ENCODE data around the gene STT3A. TPM values are rescaled to one million over a fixed set of nuclear protein-coding genes. Genes with fewer than 3 reads are reported as not detected.

STT3A gene
- 197 and 283 TPM in 2 replicates for polyA plus RNA-seq (2011; rRNA removed)
- 46.9 and 47.2 TPM in 2 replicates for polyA plus RNA-seq (2012; cell fraction: cytosol; rRNA removed)
- 66.0 and 90.3 TPM in 2 replicates for polyA plus RNA-seq (2012; cell fraction: nucleus; rRNA removed)
- polyA plus RNA-seq (2017; fragmentation: RNase III; extraction: RNeasy Plus Mini Kit Qiagen cat#74134 plus additional on column Dnase treatment): 83.8 to 92.1 TPM (median 89.6 TPM) in 3 replicates
- 536 and 572 TPM in 2 replicates for polyA minus RNA-seq (2011; rRNA and poly(A)+ RNA removed)

DNA sequence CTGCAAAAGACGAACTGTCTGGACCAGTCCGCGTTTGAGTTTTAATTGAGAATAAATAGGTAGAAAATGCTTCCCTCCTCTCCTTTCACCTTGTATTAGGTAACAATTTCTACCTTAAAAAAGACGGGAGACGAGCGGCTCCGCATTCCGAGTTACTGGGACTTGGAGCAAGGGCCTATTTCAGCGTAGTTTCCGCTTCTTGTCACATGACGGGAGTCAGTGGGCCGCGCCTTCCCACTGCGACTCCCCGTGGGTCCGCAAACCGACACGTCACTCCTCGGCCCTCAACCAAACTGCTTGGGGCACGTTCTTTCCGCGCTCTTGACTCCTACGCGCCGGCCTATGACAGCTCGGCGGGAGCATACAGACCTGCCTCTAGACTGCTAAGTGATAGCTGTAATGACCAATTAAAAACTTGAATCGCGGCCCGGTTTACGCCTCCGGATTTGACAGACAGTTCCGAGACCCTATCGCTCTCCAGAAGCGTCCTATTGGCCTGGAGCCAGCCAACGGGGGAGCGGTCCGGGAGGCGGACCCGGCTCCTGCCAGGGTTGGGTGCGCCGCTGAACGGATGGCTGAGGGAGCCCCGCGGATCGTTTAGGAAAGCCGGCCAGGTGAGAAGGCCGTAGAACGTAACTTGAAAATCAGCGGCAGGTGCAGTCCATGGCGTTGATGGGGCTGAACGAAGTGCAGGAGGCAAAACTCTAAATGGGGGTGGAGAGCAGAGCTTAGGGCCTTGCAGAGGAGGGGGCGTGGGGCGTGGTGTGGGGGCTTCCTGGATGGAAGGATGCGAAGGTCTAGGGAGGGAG, at the start of gene STT3A:
Gene STT3A (plus strand): TSS at position 548 of the 809 bp plus-strand sequence. CDS start 3,064 bp downstream, outside the sequence.
- peak; percentile 88 to 99 for DNase-seq (ENCODE audit: low read depth in 1 of 2, low spot score in 1 of 2)
- Histone ChIP-seq H3K4me3 (peak within 1 kb of the TSS; percentile 78), H3K9me3 (no peaks in the 10 kb centered on the region), H3K27ac (peak within 1 kb of the TSS; percentile 89 to 99), H3K4me1 (peaks cover 23% of the 10 kb centered on the region; the same call in 2 of the 3 replicates), H3K4me2 (peak within 1 kb of the TSS; percentile 87)
- CTCF ChIA-PET: interaction anchor here (1.0 to 1.9 kb wide), 2 partner anchors 23 to 24 kb away, joined by 4 to 5 read pairs; partner anchors contain the start of gene EI24
- FAIRE-seq: no peak
- 0% methylated on average over 18 of the region's 55 CpGs for WGBS (ENCODE audit: missing lambda C conversion rate)
- peak; percentile 97 to 98 for ATAC-seq
- POLR2A ChIA-PET: interaction anchor here (0.9 to 1.8 kb wide), 4 partner anchors 10 to 639 kb away, joined by 3 to 16 read pairs (median 7); partner anchors contain the start of genes EI24 and HYLS1
- no peak for TF ChIP-seq RCOR1 (IDR thresholded peaks at IDR 0.05; ENCODE audit: low read depth, low read length)
- no peak for TF ChIP-seq FOSL2 (IDR thresholded peaks at IDR 0.05)
- no peak for TF ChIP-seq FOSL2 (CRISPR knock-in tag; IDR thresholded peaks at IDR 0.05)
- no peak for TF ChIP-seq HOXB5 (CRISPR knock-in tag; IDR thresholded peaks at IDR 0.05)
- TF ChIP-seq, protein P1, sequence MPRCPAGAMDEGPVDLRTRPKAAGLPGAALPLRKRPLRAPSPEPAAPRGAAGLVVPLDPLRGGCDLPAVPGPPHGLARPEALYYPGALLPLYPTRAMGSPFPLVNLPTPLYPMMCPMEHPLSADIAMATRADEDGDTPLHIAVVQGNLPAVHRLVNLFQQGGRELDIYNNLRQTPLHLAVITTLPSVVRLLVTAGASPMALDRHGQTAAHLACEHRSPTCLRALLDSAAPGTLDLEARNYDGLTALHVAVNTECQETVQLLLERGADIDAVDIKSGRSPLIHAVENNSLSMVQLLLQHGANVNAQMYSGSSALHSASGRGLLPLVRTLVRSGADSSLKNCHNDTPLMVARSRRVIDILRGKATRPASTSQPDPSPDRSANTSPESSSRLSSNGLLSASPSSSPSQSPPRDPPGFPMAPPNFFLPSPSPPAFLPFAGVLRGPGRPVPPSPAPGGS (IDR thresholded peaks at IDR 0.05): peak; percentile 54; the same call in 1 of the 3 replicates
- TF ChIP-seq, protein P2, sequence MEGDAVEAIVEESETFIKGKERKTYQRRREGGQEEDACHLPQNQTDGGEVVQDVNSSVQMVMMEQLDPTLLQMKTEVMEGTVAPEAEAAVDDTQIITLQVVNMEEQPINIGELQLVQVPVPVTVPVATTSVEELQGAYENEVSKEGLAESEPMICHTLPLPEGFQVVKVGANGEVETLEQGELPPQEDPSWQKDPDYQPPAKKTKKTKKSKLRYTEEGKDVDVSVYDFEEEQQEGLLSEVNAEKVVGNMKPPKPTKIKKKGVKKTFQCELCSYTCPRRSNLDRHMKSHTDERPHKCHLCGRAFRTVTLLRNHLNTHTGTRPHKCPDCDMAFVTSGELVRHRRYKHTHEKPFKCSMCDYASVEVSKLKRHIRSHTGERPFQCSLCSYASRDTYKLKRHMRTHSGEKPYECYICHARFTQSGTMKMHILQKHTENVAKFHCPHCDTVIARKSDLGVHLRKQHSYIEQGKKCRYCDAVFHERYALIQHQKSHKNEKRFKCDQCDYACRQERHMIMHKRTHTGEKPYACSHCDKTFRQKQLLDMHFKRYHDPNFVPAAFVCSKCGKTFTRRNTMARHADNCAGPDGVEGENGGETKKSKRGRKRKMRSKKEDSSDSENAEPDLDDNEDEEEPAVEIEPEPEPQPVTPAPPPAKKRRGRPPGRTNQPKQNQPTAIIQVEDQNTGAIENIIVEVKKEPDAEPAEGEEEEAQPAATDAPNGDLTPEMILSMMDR (IDR thresholded peaks at IDR 0.05): no peak
- peak; percentile 60; the same call in 1 of the 2 replicates for TF ChIP-seq PHF8 (IDR thresholded peaks at IDR 0.05; ENCODE audit: borderline replicate concordance, low read depth)
- TF ChIP-seq, protein P3, sequence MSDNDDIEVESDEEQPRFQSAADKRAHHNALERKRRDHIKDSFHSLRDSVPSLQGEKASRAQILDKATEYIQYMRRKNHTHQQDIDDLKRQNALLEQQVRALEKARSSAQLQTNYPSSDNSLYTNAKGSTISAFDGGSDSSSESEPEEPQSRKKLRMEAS (IDR thresholded peaks at IDR 0.05): peak; percentile 72
- TF ChIP-seq MAZ (IDR thresholded peaks at IDR 0.05; ENCODE audit: borderline replicate concordance, low read depth, low read length): no peak
- TF ChIP-seq, protein P4, sequence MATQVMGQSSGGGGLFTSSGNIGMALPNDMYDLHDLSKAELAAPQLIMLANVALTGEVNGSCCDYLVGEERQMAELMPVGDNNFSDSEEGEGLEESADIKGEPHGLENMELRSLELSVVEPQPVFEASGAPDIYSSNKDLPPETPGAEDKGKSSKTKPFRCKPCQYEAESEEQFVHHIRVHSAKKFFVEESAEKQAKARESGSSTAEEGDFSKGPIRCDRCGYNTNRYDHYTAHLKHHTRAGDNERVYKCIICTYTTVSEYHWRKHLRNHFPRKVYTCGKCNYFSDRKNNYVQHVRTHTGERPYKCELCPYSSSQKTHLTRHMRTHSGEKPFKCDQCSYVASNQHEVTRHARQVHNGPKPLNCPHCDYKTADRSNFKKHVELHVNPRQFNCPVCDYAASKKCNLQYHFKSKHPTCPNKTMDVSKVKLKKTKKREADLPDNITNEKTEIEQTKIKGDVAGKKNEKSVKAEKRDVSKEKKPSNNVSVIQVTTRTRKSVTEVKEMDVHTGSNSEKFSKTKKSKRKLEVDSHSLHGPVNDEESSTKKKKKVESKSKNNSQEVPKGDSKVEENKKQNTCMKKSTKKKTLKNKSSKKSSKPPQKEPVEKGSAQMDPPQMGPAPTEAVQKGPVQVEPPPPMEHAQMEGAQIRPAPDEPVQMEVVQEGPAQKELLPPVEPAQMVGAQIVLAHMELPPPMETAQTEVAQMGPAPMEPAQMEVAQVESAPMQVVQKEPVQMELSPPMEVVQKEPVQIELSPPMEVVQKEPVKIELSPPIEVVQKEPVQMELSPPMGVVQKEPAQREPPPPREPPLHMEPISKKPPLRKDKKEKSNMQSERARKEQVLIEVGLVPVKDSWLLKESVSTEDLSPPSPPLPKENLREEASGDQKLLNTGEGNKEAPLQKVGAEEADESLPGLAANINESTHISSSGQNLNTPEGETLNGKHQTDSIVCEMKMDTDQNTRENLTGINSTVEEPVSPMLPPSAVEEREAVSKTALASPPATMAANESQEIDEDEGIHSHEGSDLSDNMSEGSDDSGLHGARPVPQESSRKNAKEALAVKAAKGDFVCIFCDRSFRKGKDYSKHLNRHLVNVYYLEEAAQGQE (IDR thresholded peaks at IDR 0.05): no peak
- TF ChIP-seq, protein P5, sequence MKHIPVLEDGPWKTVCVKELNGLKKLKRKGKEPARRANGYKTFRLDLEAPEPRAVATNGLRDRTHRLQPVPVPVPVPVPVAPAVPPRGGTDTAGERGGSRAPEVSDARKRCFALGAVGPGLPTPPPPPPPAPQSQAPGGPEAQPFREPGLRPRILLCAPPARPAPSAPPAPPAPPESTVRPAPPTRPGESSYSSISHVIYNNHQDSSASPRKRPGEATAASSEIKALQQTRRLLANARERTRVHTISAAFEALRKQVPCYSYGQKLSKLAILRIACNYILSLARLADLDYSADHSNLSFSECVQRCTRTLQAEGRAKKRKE (CRISPR knock-in tag; IDR thresholded peaks at IDR 0.05; ENCODE audit: low read depth): no peak
- TF ChIP-seq NR3C1 (IDR thresholded peaks at IDR 0.05): no peak
- TF ChIP-seq CEBPB (IDR thresholded peaks at IDR 0.05): no peak
- no peak for TF ChIP-seq TFCP2L1 (CRISPR knock-in tag; IDR thresholded peaks at IDR 0.05)
- no peak for TF ChIP-seq NFE2L2 (conservative IDR thresholded peaks at IDR 0.05; ENCODE audit: low read length)
- TF ChIP-seq NPAS2 (CRISPR knock-in tag; IDR thresholded peaks at IDR 0.05; ENCODE audit: borderline replicate concordance): no peak
- TF ChIP-seq, protein P6, sequence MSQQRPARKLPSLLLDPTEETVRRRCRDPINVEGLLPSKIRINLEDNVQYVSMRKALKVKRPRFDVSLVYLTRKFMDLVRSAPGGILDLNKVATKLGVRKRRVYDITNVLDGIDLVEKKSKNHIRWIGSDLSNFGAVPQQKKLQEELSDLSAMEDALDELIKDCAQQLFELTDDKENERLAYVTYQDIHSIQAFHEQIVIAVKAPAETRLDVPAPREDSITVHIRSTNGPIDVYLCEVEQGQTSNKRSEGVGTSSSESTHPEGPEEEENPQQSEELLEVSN (IDR thresholded peaks at IDR 0.05; ENCODE audit: borderline replicate concordance, low read depth): no peak; the same call in 1 of the 2 replicates
- no peak for TF ChIP-seq POLR2AphosphoS2 (conservative IDR thresholded peaks at IDR 0.05; ENCODE audit: low read length)
- TF ChIP-seq JUN (IDR thresholded peaks at IDR 0.05): peak; percentile 32 to 77; a peak in 4 of 5 replicates
- TF ChIP-seq EP300 (IDR thresholded peaks at IDR 0.05): no peak
- TF ChIP-seq CHD2 (IDR thresholded peaks at IDR 0.05; ENCODE audit: low read length, partially characterized antibody): no peak
- no peak for TF ChIP-seq ZSCAN20 (CRISPR knock-in tag; IDR thresholded peaks at IDR 0.05)
- TF ChIP-seq, protein P7, sequence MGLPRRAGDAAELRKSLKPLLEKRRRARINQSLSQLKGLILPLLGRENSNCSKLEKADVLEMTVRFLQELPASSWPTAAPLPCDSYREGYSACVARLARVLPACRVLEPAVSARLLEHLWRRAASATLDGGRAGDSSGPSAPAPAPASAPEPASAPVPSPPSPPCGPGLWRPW (IDR thresholded peaks at IDR 0.05): no peak
- TF ChIP-seq, protein P8, sequence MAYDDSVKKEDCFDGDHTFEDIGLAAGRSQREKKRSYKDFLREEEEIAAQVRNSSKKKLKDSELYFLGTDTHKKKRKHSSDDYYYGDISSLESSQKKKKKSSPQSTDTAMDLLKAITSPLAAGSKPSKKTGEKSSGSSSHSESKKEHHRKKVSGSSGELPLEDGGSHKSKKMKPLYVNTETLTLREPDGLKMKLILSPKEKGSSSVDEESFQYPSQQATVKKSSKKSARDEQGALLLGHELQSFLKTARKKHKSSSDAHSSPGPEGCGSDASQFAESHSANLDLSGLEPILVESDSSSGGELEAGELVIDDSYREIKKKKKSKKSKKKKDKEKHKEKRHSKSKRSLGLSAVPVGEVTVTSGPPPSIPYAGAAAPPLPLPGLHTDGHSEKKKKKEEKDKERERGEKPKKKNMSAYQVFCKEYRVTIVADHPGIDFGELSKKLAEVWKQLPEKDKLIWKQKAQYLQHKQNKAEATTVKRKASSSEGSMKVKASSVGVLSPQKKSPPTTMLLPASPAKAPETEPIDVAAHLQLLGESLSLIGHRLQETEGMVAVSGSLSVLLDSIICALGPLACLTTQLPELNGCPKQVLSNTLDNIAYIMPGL (CRISPR knock-in tag; IDR thresholded peaks at IDR 0.05; ENCODE audit: borderline replicate concordance): no peak
- TF ChIP-seq EHMT2 (IDR thresholded peaks at IDR 0.05; ENCODE audit: low read depth): no peak
- TF ChIP-seq ZC3H11A (IDR thresholded peaks at IDR 0.05): no peak
- TF ChIP-seq HDAC2 (IDR thresholded peaks at IDR 0.05): no peak
- TF ChIP-seq POLR2A (IDR thresholded peaks at IDR 0.05; ENCODE audit: low read length): peak; percentile 50
- no peak for TF ChIP-seq KDM1A (IDR thresholded peaks at IDR 0.05; ENCODE audit: low read depth)

Measured in A549 (cell line).